Activated CD4-positive, alpha-beta T cell treated with anti-CD3 and anti-CD28 coated beads, Interleukin-10, Interleukin-2, amounts not matched to agents 100 ng/mL and 50 ng/mL, durations not matched to agents 16 hours and 8 hours (primary cell): ENCODE data around the gene DIAPH3.
"Not testable (repeated sequence)": the region's sequence is repeated elsewhere in the genome, so short reads cannot be mapped to it uniquely, and the experiment has no call there.

Experiments used
- DNase-seq: peaks from one replicate; pipeline ENCODE4 v3.0.0-alpha.2; 2020

Gene DIAPH3

GRCh38 chr13:60091573-60091972 lies 72.2 kb downstream of the DIAPH3 start:
- DNase-seq, result no peak

DNA sequence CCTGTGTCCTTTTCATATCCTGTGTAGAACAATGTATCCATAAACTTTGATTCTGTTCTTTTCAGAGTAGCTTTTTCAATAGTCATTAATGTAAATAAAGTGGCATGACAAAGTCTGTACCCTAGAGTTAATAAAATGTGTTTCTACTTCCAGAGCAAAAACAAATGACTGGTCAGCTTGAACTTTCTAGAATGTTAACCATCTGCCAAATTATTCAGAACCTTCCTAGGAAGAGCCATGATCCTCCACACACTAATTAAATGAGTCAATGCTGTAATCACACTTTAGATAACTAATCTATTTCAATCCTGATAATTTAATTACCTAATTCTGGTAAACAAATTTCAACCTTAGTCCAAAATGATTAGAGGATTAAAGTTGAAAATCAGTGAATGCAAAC lies 73.2 kb downstream of the DIAPH3 start:
- DNase-seq, result no peak

- DNase-seq, result not testable (repeated sequence)
Measured at GRCh38 chr13:60083780-60084179, 79.9 kb downstream of the DIAPH3 start.

DNA sequence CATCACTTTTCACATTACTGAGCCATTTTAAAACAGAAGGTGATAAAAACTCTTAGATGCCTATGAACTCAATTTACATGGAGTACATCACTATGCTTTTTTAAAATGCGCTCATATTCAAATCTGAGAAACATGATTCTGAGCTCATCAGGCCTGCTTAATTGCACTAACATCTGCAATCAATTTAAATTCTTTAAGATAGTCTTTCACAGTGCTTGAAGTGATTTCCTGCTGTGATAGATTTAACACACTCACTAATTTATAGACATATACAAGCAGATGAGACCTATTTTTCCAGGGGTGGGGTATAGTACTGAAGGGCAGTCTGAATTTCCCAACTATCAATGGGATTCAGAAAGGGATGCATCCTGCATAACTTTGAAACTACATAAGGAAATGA lies 82.9 kb downstream of the DIAPH3 start:
- no peak for DNase-seq

DNA sequence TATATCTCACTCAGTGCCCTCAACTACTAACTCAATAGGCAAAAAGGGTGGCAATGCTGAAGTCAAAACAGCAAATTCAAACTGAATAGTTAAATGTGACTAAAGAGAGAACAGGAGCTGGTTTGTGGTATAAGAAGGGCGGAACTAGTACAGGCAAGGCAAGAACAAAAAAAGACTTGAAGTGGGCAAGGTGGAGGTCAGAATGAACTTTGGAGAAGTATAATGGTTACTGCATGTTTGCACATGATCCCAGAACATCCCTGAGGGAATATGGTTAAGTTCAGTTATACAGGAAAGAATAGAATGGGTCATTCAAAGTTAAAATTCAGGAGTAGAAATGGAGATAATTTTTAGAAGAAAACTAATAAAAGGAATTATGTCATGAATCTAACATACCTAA lies 85.5 kb downstream of the DIAPH3 start:
- no peak for DNase-seq

- no peak for DNase-seq
Measured at GRCh38 chr13:60075850-60076249, 87.9 kb downstream of the DIAPH3 start.

DNA sequence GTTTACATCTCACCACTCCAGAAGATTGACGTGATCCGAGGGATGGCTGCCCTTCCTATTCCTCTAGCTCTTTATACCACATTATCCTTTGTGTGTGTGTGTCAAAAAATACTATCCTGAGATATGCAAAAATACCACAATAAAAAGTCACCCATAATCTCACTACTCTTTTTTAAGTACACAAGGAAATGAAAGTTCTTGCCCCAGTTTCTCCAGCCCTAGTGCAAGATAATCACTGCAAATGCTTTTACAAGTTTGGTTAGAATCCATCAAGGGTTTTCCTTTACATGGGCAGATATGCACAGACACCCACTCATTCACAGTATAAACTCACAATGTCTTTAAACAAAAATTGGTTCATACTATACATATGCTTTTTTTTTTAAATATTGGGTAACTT lies 89.3 kb downstream of the DIAPH3 start:
- no peak for DNase-seq

DNA sequence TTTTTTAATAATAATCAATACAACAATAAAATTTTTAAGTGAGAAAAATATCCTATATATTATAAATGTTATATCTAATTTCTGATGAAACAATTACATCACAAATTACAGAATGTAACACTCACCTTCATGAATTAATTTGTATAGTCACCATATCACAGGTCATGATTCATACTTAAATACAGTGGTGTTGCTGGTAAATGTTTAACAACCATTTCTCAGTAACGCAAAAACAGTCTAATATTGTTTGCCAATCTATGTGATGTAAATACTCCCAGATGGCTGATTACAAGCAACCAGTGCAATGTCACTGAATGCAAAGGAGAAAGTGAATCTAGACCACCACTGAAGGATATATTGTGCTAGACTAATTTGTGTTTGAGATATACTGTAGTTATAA lies 97.5 kb downstream of the DIAPH3 start:
- DNase-seq, result no peak

DNA sequence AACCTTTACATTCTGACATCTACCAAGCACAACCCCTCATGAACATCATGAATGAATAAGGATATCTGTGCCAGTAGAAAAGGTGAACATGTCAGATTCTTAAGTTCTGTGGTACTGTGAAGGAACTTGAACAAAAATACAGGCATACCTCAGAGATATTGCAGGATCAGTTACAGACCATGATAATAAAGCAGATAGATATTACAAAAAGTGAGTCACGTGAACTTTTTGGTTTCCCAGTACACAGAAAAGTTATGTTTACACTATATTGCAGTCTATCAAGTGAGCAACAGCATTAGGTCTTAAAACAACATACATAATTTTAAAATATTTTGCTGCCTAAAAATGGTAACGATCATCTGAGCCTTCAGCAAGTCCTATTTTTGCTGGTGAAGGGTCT lies 101.2 kb downstream of the DIAPH3 start:
- no peak for DNase-seq

- no peak for DNase-seq
Measured at GRCh38 chr13:60061737-60062136, 102.0 kb downstream of the DIAPH3 start.

DNA sequence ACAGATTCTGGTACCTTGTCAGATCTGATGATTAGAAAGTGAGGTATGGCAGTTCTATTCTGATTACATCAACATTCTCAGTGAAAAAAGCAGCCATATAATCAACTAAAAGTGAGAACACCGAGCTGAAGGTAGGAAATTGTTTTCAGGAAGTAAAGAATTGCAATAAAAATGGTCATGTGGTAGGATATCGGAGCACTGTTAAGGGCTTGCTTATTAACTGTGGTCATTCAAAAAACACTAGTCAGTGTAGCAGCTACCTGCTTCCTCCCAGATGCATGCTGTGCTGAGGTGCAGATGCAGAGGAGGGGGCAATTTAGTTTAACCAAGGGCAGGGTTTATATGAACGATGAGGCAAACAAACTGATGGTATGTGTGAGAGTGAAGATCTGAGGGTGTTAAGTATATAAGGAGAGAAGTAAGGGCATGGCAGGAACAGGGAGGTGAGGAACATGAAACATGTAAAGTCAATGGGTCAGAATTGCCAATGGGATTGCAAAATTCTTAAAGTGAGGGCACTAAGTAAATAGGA lies 111.9 kb downstream of the DIAPH3 start:
- no peak for DNase-seq

DNA sequence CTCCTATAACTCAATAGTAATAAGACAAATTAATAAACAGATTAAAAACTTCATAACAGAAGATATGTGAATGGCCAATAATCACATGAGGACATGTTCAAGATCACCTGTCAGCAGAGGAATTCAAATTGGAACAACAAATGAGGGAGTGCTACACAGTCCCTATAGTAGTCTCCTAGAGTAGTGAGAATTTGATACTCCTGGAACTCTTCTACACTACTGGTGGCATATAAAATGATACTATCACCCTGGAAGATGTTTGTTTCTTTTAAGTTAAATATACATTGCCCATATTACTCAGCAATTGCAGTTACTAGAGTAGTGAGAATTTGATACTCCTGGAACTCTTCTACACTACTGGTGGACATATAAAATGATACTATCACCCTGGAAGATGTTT lies 115.4 kb downstream of the DIAPH3 start:
- DNase-seq, result not testable (repeated sequence)

DNA sequence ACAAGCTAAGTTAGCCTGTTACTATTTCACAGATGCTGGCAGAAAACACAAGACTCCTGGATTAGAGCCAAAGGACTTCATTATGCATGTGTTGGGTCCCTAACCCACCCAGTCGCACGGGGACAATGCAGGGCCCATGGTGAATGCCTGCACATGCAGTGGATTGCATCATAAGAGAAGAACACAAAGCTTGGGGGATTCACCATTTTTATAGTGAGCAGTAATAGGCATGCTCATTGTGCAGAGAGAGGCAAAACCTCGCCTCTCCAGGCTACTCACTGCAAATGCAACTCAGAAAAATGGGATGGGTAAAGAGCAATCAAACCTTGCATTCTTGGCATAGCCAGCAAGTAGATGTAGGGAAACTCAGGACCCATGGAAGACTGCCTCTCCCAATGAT lies 115.8 kb downstream of the DIAPH3 start:
- no peak for DNase-seq

DNA sequence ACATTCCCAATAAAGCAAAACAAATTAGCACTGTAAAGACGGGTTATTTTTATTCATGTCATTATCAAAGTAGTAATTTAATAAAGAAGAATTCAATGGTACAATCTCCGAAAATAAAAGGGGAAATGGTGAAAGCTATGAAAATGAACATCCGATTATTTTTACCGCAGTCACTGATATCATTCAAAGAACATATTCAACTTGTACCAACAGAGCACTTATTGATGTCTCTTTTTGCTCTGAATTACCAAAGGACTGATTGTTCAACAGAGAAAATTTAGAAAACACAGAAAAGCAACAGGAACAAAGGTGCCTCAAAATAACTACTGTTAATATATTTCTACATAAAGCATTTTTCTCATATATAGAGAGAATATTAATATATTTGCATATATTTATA lies 119.4 kb downstream of the DIAPH3 start:
- no peak for DNase-seq

DNA sequence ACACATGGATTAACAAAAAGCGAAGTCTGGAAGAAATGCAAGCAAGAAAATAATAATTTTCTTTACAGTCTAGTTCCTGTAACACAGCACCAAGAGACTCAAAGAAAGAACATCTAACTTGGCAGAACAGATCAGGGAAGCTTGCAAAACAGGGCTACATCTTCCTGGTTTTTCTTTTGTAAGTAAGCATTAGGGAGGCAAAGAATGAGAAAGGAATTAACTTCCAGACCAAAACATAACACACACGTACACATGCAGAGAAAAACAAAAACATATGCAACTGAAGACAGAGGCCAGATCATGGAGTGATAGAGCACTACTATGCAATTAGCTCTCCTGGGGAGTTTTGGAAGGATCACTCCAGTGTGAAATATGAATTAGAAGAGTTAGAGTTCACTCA lies 120.5 kb downstream of the DIAPH3 start:
- no peak for DNase-seq

DNA sequence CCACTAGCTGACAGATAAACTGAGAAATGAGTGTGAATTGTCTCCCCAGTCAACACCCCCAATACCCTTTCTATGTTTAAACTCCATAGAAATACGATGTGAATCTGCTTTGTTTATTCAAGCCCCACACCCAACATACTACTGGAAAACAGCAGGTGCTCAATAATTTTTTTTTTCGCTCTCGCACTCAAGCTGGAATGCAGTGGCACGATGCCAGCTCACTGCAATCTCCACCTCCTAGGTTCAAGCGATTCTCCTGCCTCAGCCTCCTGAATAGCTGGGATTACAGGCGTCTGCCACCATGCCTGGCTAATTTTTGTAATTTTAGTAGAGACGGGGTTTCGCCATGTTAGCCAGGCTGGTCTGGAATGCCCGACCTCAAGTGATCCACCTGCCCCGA lies 123.1 kb downstream of the DIAPH3 start:
- DNase-seq, result not testable (repeated sequence)

DNA sequence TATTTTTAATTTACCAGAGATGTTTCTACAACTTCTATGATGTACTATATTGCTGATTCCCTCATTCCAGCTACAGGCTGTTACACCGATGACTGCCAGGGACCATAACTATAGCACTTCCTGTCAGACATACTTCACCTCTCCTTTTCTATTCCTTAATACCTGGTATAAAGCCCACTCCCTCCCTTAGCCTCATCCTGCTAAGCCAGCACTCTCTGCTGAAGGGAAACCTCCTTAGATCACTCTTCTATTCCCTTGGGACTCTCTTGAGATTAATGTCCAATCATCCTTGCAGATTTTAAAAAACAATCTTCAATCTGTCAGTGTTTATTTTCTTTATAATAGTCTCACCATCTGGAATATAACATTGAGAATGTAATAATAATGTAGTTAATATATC lies 127.9 kb downstream of the DIAPH3 start:
- no peak for DNase-seq

DNA sequence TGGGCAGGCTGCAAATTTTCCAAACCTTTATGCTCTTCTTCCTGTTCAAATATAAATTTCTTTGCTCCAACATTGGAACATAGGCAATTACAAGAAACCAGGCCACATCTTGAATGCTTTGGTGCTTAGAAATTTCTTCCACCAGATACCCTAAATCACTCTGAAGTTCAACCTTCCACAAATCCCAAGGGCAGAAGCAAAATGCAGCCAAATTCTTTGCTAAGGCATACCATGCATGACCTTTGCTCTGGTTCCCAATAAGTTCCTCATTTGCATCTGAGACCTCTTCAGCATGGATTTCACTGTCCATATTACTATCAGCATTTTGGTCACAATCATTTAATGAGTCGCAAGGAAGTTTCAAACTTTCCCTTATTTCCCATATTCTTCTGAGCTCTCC lies 130.9 kb downstream of the DIAPH3 start:
- no peak for DNase-seq

DNA sequence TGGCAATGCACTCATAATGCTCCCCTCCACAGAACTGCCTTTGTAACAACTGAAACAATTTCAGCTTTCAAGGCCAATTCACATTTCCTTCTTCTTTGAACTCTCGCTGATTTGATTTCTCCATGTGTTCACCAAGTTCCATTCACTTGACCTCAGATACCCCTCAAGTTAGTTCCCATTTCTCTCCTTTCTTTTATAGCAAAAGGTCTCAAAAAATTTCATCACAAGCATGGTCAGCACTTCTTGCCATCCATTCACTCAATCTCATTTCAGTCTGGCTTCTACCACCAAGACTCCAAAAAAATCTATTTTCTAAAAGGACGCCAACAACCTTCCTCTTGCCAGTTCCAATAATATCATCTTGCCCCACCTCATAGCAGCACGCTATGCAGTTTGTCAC lies 135.7 kb downstream of the DIAPH3 start:
- no peak for DNase-seq

GRCh38 chr13:60026286-60026685 lies 137.4 kb downstream of the DIAPH3 start:
- no peak for DNase-seq

- no peak for DNase-seq
Measured at GRCh38 chr13:60020288-60020687, 143.4 kb downstream of the DIAPH3 start.

DNA sequence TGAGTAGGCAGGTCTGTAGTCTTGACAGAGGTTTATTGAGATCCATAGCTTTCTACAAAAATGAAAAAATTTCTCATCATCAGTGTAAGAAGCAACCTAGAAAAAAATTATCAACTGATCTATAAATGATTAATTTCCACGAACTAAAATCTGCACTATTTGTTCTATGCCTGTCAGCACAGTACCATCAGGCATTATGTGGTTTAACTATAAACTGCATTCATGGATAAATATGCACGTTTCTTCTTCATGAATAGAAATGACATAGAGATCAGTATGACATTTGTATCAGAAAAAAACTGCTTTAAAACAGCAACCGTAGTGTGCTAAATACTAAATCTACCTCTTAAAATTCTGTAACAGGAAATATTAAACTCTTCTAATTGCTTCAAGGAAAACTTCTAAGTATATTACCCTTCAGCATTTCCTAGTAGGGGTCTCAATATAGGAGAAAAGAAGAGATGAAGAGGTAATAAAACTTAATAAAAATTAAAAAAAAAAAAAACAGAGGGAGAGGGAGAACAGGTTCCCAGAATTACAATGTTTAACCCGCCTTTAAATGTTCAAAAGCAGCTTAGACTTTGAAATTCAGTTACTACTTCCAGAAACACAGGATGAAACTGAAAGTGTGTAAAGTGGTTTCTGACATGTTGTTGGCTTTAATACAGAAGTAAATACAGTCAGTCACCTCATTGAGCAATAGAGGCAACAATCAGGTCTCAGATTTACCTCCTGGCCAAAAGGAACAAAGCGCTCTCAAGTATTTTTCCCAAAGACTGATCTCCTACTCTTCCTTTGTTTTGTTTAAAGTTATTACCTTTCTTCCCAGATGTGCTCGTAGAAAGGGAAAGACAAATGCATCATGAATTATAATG lies 144.4 kb downstream of the DIAPH3 start:
- peak; percentile 39 for DNase-seq

- DNase-seq, result no peak
Measured at GRCh38 chr13:60018536-60018935, 145.2 kb downstream of the DIAPH3 start.

DNA sequence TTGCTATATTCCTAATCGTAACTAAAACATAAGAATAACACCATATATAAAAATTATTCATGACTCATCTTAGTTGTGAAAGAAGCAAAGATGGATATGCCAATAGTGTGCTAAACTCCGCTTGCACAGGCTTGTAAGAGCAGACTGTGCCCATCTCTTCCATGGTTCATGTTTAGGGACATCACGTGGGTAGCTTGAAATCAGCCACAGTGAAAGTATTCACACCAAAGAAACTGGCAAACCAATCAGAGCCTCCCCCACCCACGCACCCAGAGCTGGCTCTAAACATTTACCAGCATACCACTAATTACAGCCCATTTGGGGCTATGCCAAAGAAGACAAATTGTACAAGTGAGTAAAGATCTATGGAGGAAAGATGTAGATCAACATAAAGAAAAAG lies 147.5 kb downstream of the DIAPH3 start:
- no peak for DNase-seq

GRCh38 chr13:60013166-60013565 lies 150.6 kb downstream of the DIAPH3 start:
- no peak for DNase-seq
